GM12873 (cell line): Measurements from ENCODE around the gene DCN.

ENCODE experiments used
- TF ChIP-seq, protein P1 (sequence below): IDR thresholded peaks from 2 replicates; pipeline ENCODE4 v1.5.1; 2012; ENCODE audit warnings: low read depth, mild to moderate bottlenecking, moderate library complexity, low read length, control low read depth; ENCODE audit not compliant: insufficient read depth; ENCODE audit errors: missing control alignments

Gene DCN

DNA sequence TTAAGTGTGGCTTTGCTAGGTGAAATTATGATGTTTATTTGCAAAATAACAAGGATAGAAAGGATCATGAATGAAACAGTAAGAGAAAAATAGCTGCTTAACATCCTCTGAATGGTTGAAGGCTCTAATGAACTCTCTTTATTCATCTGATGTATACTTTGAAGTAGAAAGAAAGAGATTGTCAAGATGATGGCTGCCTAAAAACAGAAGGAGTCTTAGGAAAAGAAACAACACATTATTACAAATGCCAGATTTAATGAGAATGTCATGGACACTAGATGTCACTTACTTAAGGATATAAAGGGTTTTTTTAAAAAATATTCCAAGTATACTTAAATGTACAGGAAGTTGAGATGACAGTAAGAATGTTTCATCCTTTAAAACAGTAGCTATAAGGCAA, 21.6 kb downstream of the DCN start:
- TF ChIP-seq, protein P1, sequence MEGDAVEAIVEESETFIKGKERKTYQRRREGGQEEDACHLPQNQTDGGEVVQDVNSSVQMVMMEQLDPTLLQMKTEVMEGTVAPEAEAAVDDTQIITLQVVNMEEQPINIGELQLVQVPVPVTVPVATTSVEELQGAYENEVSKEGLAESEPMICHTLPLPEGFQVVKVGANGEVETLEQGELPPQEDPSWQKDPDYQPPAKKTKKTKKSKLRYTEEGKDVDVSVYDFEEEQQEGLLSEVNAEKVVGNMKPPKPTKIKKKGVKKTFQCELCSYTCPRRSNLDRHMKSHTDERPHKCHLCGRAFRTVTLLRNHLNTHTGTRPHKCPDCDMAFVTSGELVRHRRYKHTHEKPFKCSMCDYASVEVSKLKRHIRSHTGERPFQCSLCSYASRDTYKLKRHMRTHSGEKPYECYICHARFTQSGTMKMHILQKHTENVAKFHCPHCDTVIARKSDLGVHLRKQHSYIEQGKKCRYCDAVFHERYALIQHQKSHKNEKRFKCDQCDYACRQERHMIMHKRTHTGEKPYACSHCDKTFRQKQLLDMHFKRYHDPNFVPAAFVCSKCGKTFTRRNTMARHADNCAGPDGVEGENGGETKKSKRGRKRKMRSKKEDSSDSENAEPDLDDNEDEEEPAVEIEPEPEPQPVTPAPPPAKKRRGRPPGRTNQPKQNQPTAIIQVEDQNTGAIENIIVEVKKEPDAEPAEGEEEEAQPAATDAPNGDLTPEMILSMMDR = no peak

DNA sequence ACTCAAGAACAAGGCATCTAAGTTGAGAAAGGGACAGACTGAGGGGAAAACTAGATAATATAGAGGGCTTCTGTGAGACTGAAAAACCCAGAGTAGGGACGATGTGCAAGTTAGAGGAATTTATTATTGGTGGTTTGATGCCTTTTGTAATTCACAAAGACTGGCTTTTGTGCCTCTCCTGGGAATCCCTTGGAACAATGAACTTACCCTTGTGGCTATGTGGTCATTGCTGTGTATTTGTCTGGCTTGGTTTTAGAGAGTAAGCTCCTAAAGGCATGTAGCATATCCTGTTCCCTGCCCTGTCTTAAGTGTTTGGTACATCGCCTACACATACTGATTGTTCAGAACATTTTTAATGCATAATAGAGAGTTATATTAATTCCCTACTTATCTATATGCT, 26.6 kb downstream of the DCN start:
- TF ChIP-seq, protein P1 = no peak

DNA sequence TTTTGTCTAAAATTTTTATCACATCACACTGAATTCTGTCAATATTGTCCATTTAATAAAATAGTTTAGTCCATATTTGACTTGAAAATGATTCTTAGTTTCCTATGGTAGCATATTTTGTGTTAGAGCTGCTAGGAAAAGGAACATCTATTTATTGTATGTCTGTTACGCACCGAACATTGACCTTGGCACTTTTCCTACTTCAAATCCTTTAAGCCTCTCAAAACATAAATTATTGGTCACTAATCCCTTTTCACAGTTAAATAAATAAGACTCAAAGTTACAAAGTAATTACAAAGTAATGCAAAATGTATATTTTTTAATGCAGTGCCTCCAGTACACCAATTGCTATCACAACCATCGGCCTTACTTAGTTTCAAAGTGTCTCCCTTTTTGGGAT, 28.5 kb downstream of the DCN start:
- TF ChIP-seq, protein P1 = no peak

DNA sequence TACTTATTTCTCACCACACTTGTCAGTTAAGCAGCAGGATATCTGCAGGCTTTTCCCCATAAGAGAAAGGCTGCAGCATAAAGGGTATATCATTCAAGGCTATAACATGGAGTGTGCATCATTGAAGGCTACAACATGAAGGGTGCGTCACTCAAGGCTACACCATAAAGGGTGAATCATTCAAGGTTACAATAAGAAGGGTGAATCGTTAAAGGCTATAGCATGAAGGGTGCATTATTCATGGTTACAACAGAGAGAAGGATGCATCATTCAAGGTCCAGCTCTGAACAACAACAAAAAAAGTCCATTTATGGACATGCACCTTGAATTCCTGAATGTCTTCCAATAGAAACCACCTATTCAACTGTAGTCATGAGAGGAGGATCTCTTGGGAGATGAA, 38.6 kb downstream of the DCN start:
- TF ChIP-seq, protein P1 = no peak

DNA sequence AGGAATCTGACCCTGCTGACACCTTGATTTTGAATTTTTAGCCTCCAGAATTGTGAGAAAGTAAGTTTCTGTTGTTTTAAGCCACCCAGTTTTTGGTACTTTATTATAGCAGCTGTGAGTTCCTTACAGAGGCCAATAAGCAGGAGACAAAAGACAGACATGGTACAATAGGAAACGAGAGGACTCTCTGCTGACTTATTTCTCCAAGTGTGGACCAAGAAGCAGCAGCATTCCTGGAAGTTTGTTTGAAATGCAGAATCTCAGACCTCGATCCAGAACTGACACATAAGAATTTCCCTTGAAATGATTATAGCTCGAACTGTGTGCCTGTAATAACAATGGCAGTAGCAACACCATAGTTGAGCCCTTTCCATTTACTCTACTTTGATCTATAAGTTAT, 39.4 kb downstream of the DCN start:
- TF ChIP-seq, protein P1 = no peak

DNA sequence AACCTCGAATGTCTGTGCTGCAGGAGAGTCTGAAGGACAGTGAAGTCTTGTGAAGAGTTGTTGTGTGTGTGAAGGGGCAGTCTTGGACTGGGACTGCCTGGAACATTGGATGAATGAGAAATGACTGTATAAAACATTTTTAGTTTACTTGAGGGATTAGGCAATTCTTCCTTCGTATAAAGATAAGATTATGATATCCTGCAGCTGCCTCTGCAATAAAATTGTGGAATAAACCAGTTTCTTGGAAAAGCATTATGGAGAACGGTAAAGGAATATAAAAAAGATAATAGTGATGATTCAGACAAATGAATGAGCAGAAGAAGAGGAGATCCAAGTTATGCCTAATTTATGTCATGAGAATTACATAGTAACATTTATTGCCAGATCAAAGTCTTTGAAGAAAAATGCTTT, 40.4 kb downstream of the DCN start:
- TF ChIP-seq, protein P1 = no peak

DNA sequence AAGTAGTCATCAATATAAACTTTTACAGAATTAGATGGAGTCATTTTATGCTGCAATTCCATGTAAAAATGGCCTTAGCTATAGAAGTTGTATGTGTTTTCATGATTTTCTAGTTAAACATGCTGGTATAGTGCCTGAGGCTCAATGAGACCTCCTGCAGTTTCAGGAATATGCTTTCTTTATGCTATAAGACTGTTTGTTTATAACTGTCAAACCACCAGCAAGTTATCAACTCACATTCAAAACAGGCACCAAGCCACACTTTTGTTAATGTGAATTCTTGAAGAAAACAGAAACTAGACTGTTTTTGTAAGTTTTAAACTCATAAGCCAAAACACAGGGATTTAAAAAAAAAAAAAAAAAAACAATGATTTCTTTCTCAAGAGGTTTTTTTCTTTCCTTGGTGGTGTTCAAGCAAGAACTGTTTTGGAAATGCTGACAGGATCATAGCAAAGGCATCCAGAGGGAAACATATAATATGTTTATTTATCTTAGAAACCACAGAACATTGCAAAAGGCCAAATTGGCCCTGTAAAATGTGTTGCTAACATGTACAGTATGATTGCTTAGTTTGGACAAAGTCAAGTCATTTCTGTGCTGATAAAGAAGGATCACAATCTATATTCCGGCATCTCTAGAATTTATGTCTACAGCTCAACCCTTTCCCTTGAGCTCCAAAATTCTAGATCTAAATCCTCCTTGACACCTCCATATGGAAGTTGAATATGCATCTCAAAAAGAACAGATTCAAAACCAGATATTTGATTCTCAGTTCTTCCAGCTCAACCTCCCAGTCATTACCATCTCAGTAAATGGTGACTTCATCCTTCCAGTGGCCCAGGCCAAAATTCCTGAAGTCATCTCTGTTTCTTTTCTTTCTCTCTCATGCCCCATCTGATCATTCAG, 42.3 kb downstream of the DCN start:
- TF ChIP-seq, protein P1 = no peak
